NCI-H2196 treated with DMSO at 0.1 percent for 48 hours (cell line): ENCODE data around the gene BRME1.

Experiments used
- DNase-seq: peaks from one replicate; lab custom pipeline; 2025; ENCODE audit not compliant: unreplicated experiment; lab: John Stamatoyannopoulos, UW

Gene BRME1

GRCh38 chr19:13847407-13848339, 58.2 kb downstream of the BRME1 start:
- peak; percentile 72 for DNase-seq

- DNase-seq = peak; percentile 87
Measured at GRCh38 chr19:13846557-13847406, 59.1 kb downstream of the BRME1 start.

DNA sequence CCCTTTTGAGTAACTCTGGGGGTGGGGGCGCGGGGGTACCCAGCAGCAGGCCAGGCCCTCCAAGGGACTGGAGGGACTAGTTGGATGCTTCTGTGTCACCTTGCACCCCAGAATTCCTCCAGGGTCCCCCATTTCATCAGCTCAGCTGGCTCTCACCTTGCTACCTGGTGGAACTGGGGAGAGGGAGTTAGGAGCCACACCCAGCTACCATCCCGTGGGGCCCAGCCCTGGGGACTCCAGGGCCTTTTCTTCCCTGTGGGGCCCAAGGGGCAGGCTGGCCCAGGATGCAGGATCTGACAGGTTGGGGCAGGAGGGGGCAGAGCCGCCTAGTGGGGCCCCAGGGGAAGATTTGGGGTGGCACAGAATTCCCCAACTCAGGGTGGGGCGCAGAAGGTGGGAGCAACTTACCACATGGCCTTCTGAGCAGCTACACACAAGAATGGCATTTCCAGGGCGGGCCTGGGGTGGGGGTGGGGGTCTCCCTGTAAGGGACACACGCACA, 61.7 kb downstream of the BRME1 start:
- DNase-seq = no peak

- no peak for DNase-seq
Measured at GRCh38 chr19:13843104-13843921, 62.6 kb downstream of the BRME1 start.

GRCh38 chr19:13842291-13843103, 63.4 kb downstream of the BRME1 start:
- no peak for DNase-seq

DNA sequence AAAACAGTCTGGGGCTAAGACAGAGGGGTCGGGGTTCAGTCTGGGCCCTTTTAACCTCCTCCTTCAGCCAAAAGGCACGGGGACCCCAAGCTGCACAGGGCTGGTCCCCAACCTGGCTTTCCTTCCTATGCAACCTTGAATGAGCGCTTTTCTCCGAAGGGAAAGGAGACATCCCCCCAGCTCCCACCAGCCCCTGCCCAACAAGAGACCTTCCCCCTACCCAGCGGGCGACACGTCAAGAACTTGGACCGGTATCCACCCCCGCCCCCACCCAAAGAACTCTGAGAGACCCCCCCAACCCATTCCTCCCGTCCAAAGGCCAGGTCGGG, 64.0 kb downstream of the BRME1 start:
- no peak for DNase-seq

GRCh38 chr19:13841086-13841961, 64.6 kb downstream of the BRME1 start:
- DNase-seq = no peak

DNA sequence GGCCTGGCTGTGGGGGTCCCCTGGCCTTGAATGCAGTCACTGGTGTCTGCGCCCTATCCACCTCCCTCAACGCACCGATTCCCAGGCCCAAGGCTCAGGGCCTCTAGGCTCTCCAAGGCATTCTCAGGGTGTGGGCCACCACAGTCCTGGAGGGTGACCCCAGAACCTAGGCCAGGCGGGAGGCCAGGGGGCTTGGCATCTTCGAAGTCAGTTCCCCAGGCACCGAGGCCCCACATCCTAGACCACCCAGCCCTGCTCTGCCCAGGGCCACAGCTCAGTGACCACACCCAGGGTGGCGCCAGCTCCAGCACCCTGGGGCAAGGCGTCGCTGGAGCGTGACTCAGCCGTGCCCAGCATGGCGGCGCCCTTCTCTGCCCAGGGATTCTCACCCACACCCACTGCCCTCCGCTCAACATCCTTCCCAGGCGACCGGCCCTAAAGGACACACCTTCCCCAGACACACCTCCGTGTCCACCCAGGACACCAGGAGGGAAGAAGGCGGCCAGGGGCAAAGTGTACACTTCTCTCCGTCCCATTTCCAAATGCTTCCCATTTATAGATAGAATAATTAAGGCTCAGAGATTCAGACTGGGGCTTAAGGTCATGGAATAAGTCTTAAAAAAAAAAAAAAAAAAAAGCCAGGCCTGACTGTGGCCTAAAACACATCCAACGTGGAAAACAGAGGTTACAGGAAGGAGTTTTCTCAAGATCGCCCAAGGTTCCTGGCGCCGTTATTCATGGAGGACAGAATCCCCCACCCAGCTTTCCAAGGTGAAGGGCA, 65.4 kb downstream of the BRME1 start:
- DNase-seq = no peak

GRCh38 chr19:13839938-13840304, 66.0 kb downstream of the BRME1 start:
- no peak for DNase-seq

GRCh38 chr19:13839130-13839937, 66.6 kb downstream of the BRME1 start:
- no peak for DNase-seq

DNA sequence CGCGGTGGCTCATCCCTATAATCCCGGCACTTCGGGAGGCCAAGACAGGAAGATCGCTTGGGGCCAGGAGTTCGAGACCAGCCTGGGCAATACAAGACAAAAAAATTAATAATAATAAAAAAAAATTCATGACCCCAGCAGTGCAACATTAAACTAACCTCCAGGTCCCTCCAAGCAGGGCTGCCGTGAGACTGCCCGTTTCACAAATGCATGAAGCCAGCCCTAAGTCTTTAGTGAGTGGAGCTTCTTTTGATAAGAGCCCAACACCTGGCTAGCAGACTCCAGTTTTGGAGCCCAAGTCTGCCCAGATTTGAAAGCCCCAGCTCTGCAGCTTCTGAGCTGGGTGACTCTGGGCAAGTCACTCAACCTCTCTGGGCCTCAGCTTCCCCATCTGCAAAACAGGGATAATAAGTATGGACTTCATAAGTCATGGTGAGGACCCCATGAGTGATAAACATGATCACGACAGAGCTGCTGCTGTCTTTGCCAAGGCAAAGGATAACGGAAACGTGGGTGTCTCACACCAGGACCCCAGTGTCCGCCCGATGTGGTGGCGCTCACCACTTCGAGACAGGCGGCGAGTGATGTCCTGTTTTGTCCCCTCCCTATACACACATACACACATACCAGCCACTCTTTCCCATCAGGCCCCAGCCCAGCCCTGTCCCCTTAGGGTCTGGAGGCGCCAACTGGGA, 67.3 kb downstream of the BRME1 start:
- DNase-seq = no peak

GRCh38 chr19:13835791-13836723, 69.9 kb downstream of the BRME1 start:
- no peak for DNase-seq

DNA sequence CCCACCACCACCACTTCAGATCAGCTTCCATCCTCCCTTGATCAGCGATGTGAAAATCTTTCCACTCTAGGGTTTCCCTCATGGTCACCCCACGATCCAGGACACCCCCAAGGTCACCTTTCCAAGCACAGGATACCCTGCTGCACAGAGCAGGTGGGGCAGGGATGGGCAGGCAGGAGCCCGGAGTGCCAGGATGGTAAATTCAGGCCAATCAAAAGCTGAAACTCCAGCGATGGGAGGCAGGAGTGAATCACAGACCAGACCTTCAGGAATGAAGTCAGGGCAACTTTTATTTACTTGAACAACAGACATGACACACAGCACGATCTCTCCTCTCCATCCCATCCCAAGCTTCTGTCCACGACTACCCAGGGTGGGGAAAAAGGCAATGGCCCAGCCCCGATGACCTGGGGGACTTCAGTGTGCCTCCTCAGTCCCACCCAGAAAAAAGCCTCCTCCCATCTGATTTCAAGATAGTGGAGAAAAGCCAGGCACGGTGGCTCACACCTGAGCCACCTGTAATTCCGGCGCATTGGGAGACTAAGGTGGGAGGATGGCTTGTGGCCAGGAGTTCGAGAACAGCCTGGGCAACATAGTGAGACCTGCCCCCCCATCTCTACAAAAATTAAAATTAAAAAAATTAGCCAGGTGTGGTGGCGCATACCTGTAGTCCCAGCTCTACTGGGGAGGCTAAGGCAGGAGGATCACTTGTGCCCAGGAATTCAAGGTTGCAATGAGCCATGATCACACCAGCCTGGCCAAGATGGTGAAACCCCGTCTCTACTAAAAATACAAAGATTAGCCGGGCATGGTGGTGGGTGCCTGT, 71.5 kb downstream of the BRME1 start:
- DNase-seq = no peak

DNA sequence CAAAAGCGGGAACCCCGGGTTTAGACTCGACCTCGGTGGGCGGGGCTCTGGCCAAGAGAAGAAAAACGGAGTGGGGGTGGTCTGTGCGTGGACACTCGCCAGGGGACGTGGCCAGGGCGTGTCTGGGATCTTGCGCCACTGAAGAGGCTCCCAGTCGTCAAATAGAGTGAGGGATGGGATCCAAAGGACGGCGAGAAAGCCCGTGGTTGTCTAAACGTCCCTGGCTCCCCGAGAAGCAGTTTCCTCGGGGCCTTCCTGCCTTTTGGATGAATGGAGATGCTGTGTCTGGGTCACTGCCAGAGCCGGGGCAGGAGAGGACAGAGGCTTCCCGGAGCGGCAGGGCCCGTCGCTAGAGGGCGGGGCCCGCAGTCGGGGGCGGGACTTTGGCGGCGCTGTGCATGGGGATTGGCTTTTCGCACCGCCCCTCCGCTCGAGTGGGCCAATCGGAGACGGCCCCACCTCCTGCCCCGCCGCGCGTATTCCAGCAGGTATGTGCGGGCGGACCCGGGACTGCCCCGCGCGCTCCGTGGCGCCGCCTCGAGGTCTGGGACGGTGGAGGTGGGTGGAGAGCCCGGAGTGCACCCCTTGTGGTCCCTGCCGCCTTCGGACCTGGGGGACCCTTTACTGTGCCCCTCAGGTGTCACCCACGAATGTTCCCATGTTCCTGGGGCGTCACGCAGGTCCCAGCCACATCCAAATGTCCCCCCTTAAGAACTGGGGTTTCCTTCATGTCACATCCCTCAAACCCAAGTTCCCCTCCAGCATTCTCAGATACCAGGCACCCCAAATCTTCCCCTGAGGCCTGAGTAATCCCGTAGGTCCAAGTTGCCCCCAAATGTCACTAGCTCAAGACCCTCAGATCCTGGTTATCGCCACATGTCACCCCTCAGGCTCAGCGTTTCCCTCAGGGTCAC, 72.3 kb downstream of the BRME1 start:
- DNase-seq = peak; percentile 89
